Fibroblast of peridontal ligament (primary cell): ENCODE measurements around the gene FMR1NB.

Experiments
- DNase-seq: peaks from one replicate; pipeline ENCODE4 v3.0.0-alpha.2; 2010; ENCODE audit errors: extremely low read depth

The FMR1NB gene

GRCh38 chrX:147981038-147981752, at the start of gene FMR1NB:
Gene FMR1NB (plus strand): TSS chrX:147981337. CDS start chrX:147981403, 66 bp downstream.
- DNase-seq, result no peak

GRCh38 chrX:147933815-147934214, 47.3 kb upstream of the FMR1NB start:
- DNase-seq, result no peak

- DNase-seq, result no peak
Measured at GRCh38 chrX:147935156-147935758, 45.9 kb upstream of the FMR1NB start.

GRCh38 chrX:147945286-147945685, 35.9 kb upstream of the FMR1NB start:
- DNase-seq, result no peak

GRCh38 chrX:147948531-147948930, 32.6 kb upstream of the FMR1NB start:
- no peak for DNase-seq

GRCh38 chrX:147950352-147950751, 30.8 kb upstream of the FMR1NB start:
- DNase-seq, result no peak

- DNase-seq, result peak; percentile 8
Measured at GRCh38 chrX:147953976-147954375, 27.2 kb upstream of the FMR1NB start.

- no peak for DNase-seq
Measured at GRCh38 chrX:147957291-147957690, 23.8 kb upstream of the FMR1NB start.

GRCh38 chrX:147958291-147958690, 22.8 kb upstream of the FMR1NB start:
- DNase-seq, result peak; percentile 54

- DNase-seq, result no peak
Measured at GRCh38 chrX:147960722-147961121, 20.4 kb upstream of the FMR1NB start.

GRCh38 chrX:147962476-147962875, 18.7 kb upstream of the FMR1NB start:
- no peak for DNase-seq

- no peak for DNase-seq
Measured at GRCh38 chrX:147978931-147979330, 2.2 kb upstream of the FMR1NB start.

- DNase-seq, result no peak
Measured at GRCh38 chrX:148020329-148020728, 39.2 kb downstream of the FMR1NB start.

GRCh38 chrX:148024425-148025148, 43.5 kb downstream of the FMR1NB start:
- DNase-seq, result no peak

GRCh38 chrX:148035380-148035779, 54.2 kb downstream of the FMR1NB start:
- DNase-seq, result no peak

GRCh38 chrX:148037020-148037419, 55.9 kb downstream of the FMR1NB start:
- no peak for DNase-seq

- peak; percentile 7 for DNase-seq
Measured at GRCh38 chrX:148043271-148043855, 62.2 kb downstream of the FMR1NB start.

GRCh38 chrX:148047200-148047599, 66.1 kb downstream of the FMR1NB start:
- DNase-seq, result no peak

- DNase-seq, result peak; percentile 51
Measured at GRCh38 chrX:148049441-148049840, 68.3 kb downstream of the FMR1NB start.

- no peak for DNase-seq
Measured at GRCh38 chrX:148051973-148052372, 70.8 kb downstream of the FMR1NB start.

GRCh38 chrX:148067285-148067684, 86.1 kb downstream of the FMR1NB start:
- DNase-seq, result no peak

- no peak for DNase-seq
Measured at GRCh38 chrX:148069759-148070503, 88.8 kb downstream of the FMR1NB start.
